ENCODE data around the gene HP. TPM values are rescaled to one million over a fixed set of nuclear protein-coding genes. Genes with fewer than 3 reads are reported as not detected.

Gene HP
- total and polyA plus RNA-seq, 2 of the 4 experiments (the other 2 are of a cell fraction) = not detected

DNA sequence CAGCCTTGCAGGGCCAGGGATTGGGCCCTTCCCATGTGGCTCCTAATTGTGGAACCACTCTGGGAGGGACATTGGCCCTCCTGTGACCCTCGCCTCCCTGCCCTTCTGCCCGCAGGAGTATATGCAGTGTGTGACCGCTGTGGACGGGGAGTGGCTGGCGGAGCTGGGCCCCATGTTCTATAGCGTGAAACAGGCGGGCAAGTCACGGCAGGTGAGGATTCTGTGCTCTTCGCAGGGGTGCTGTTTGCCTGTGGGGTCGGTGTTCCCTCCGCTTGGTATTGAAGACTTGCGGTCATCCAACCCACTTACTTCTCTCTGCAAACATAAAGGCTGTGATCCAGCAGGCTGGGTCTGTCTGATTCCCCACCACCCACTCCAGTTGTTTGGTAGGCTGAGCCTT is 55.0 kb downstream of the HP start:
- Histone ChIP-seq H3K9me3 (ENCODE audit: control insufficient read depth, insufficient read depth, low read length) (no peaks in the 10 kb centered on the region), H3K4me2 (ENCODE audit: low read depth, low read length) (no peak overlapping the region), H4K8ac (ENCODE audit: low read depth in 2 of 2, low read length in 2 of 2) (no peak overlapping the region), H3K56ac (ENCODE audit: extremely low read depth, insufficient read depth, low read length) (no peak overlapping the region), H3K9ac (ENCODE audit: low read depth, low read length) (no peak overlapping the region), H2BK15ac (ENCODE audit: low read depth, low read length) (no peak overlapping the region), H3K79me1 (ENCODE audit: low read depth in 1 of 2, low read length in 2 of 2) (no peaks in the 10 kb centered on the region), H2AK5ac (ENCODE audit: low read depth, low read length) (no peak overlapping the region), H3K36me3 (ENCODE audit: control insufficient read depth, insufficient read depth, low read length) (peaks cover 77% of the 10 kb centered on the region), H4K20me1 (ENCODE audit: insufficient read depth, low read length) (no peaks in the 10 kb centered on the region), H3K23ac (ENCODE audit: low read depth, low read length) (no peak overlapping the region), H3K27ac (ENCODE audit: insufficient read depth, low read length) (no peak overlapping the region), H3K4me3 (ENCODE audit: insufficient read depth, low read depth, low read length) (no peak overlapping the region), H3K9me1 (ENCODE audit: insufficient read depth, low read length) (no peaks in the 10 kb centered on the region; the same call in 1 of the 2 replicates), H2AFZ (replicated peaks; ENCODE audit: low read length, poor library complexity) (no peak overlapping the region), H2BK120ac (ENCODE audit: low read depth, low read length) (no peak overlapping the region), H3K27me3 (ENCODE audit: control insufficient read depth, insufficient read depth, low read length) (no peaks in the 10 kb centered on the region), H4K5ac (ENCODE audit: low read depth, low read length) (no peak overlapping the region), H2AK9ac (replicated peaks; ENCODE audit: low read depth, low read length, poor library complexity) (no peak overlapping the region), H3K4ac (ENCODE audit: low read depth, low read length) (no peak overlapping the region), H2BK5ac (ENCODE audit: low read depth, low read length, poor library complexity, severe bottlenecking) (no peak overlapping the region), H2BK20ac (ENCODE audit: low read depth, low read length) (no peak overlapping the region), H3K4me1 (ENCODE audit: control insufficient read depth, insufficient read depth, low read length) (no peaks in the 10 kb centered on the region), H4K91ac (ENCODE audit: insufficient read depth, low read depth, low read length) (no peak overlapping the region), H3K14ac (replicated peaks; ENCODE audit: low read depth, low read length) (no peak overlapping the region), H3K18ac (ENCODE audit: low read depth, low read length) (no peak overlapping the region)
- no peak for TF ChIP-seq SMC3 (IDR thresholded peaks at IDR 0.05; ENCODE audit: low read depth, low read length)
- no peak for TF ChIP-seq CHD1 (IDR thresholded peaks at IDR 0.05; ENCODE audit: low read depth, low read length)
- TF ChIP-seq MAZ (IDR thresholded peaks at IDR 0.05; ENCODE audit: borderline replicate concordance, low read depth, low read length) = no peak
- TF ChIP-seq NFE2L2 (IDR thresholded peaks at IDR 0.05; ENCODE audit: low read depth, low read length) = no peak
- TF ChIP-seq, protein P1, sequence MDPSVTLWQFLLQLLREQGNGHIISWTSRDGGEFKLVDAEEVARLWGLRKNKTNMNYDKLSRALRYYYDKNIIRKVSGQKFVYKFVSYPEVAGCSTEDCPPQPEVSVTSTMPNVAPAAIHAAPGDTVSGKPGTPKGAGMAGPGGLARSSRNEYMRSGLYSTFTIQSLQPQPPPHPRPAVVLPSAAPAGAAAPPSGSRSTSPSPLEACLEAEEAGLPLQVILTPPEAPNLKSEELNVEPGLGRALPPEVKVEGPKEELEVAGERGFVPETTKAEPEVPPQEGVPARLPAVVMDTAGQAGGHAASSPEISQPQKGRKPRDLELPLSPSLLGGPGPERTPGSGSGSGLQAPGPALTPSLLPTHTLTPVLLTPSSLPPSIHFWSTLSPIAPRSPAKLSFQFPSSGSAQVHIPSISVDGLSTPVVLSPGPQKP (IDR thresholded peaks at IDR 0.05; ENCODE audit: borderline replicate concordance, low read depth, low read length) = no peak
- no peak for TF ChIP-seq POLR2A (IDR thresholded peaks at IDR 0.05; ENCODE audit: low read depth, low read length)
- TF ChIP-seq, protein P2, sequence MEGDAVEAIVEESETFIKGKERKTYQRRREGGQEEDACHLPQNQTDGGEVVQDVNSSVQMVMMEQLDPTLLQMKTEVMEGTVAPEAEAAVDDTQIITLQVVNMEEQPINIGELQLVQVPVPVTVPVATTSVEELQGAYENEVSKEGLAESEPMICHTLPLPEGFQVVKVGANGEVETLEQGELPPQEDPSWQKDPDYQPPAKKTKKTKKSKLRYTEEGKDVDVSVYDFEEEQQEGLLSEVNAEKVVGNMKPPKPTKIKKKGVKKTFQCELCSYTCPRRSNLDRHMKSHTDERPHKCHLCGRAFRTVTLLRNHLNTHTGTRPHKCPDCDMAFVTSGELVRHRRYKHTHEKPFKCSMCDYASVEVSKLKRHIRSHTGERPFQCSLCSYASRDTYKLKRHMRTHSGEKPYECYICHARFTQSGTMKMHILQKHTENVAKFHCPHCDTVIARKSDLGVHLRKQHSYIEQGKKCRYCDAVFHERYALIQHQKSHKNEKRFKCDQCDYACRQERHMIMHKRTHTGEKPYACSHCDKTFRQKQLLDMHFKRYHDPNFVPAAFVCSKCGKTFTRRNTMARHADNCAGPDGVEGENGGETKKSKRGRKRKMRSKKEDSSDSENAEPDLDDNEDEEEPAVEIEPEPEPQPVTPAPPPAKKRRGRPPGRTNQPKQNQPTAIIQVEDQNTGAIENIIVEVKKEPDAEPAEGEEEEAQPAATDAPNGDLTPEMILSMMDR (conservative IDR thresholded peaks at IDR 0.05; ENCODE audit: low read depth, low read length) = no peak
- no peak for TF ChIP-seq FOS (IDR thresholded peaks at IDR 0.05; ENCODE audit: low read depth, low read length)
- no peak for TF ChIP-seq CEBPB (IDR thresholded peaks at IDR 0.05; ENCODE audit: low read depth, low read length)
- TF ChIP-seq BHLHE40 (IDR thresholded peaks at IDR 0.05; ENCODE audit: low read depth, low read length) = no peak
- TF ChIP-seq, protein P3, sequence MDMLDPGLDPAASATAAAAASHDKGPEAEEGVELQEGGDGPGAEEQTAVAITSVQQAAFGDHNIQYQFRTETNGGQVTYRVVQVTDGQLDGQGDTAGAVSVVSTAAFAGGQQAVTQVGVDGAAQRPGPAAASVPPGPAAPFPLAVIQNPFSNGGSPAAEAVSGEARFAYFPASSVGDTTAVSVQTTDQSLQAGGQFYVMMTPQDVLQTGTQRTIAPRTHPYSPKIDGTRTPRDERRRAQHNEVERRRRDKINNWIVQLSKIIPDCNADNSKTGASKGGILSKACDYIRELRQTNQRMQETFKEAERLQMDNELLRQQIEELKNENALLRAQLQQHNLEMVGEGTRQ (IDR thresholded peaks at IDR 0.05; ENCODE audit: low read depth, low read length) = no peak
- TF ChIP-seq RFX5 (IDR thresholded peaks at IDR 0.05; ENCODE audit: low read depth, low read length) = no peak
- TF ChIP-seq RAD21 (IDR thresholded peaks at IDR 0.05; ENCODE audit: low read length) = no peak
- no peak for TF ChIP-seq RCOR1 (IDR thresholded peaks at IDR 0.05; ENCODE audit: insufficient replicate concordance, low read length)
- TF ChIP-seq MXI1 (IDR thresholded peaks at IDR 0.05; ENCODE audit: borderline replicate concordance, low read depth, low read length) = no peak
- no peak for TF ChIP-seq MAFK (IDR thresholded peaks at IDR 0.05; ENCODE audit: low read depth, low read length)
- dilution Hi-C loops (cut with HindIII; ENCODE audit: low sequenced_read_pairs, unreplicated experiment) (no loop called here), intact Hi-C loops (cut with micrococcal nuclease) (no loop called here), in situ Hi-C loops (cut with MboI; ENCODE audit: low sequenced_read_pairs) (no loop called here)
- 100% methylated on average over 5 of the region's 12 CpGs; no CpG with 5 or more reads in 1 of the 2 experiments for WGBS, 2 experiments (ENCODE audit: extremely low coverage in 2 of 2, insufficient read length in 1 of 2)
- DNase-seq (no peak), ATAC-seq (ENCODE audit: low read depth) (no peak)
- no TSS peak for BruUV-seq (replicated peaks)
- ChIA-PET CTCF (no interaction called here), POLR2A (ENCODE audit: unreplicated experiment) (no interaction called here)

Data from IMR-90 (cell line).